Gastroesophageal sphincter (tissue), 3 donors: ENCODE measurements around the gene TSFM.

Source experiments
- CTCF ChIP-seq, 4 experiments: fragments of 200-600 bp in 2 of 4; fragments of 450-650 bp in 2 of 4; sonication (generic) in 1 of 4; IDR thresholded peaks; one replicate each; pipeline ENCODE4 v1.5.1; 2017 to 2019; ENCODE audit warnings: antibody characterized with exemption in 4 of 4, mild to moderate bottlenecking in 2 of 4, moderate library complexity in 2 of 4
- POLR2A ChIP-seq, 2 donors: fragments of 450-650 bp; IDR thresholded peaks; one replicate each; pipeline ENCODE4 v1.6.1; 2017; ENCODE audit warnings: antibody characterized with exemption in 2 of 2, mild to moderate bottlenecking in 2 of 2, moderate library complexity in 1 of 2

GRCh38 chr12:57808351-57808750 is 25.8 kb downstream of the TSFM start:
- TF ChIP-seq CTCF (IDR thresholded peaks at IDR 0.05) (no peak), POLR2A (IDR thresholded peaks at IDR 0.05) (no peak)
